OCI-M2 (cell line): ENCODE data around the gene PLIN4.
"Not testable (repeated sequence)": the region's sequence is repeated elsewhere in the genome, so short reads cannot be mapped to it uniquely, and the experiment has no call there.

Source experiments
- DNase-seq: peaks from one replicate; lab custom pipeline; 2025; ENCODE audit not compliant: unreplicated experiment; lab: John Stamatoyannopoulos, UW

PLIN4 gene

DNA sequence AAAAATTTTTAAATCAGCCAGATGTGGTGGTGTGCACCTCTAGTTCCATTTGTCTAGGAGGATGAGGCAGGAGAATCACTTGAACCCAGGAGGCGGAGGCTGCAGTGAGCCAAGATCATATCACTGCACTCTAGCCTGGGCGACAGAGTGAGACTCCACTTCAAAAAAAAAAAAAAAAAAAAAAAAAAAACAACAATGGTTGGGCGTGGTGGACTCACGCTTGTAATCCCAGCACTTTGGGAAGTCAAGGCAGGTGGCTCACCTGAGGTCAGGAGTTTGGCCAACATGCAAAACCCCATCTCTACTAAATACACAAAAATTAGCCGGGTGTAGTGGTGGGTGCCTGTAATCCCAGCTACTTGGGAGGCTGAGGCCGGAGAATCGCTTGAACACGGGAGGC lies 9.1 kb upstream of the PLIN4 start:
- DNase-seq, result not testable (repeated sequence)

DNA sequence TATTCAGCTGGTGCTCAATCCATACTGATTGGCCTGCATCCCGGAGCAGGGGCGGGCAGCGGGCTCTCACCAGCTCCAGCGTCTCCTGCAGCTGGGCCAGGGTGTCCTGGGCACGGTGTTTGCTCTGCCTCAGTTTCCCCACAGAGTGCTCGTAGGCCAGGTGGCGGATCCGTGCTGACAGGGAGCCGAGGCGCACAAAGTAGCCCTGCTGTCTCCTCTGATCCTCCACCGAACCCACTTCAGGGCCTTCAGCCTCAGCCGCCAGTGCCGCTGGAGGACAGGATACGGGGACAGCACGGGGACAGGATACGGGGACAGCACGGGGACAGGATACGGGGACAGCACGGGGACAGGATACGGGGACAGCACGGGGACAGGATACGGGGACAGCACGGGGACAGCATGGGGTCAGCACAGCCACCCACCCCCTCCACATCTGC lies 7.3 kb upstream of the PLIN4 start:
- DNase-seq, result no peak

DNA sequence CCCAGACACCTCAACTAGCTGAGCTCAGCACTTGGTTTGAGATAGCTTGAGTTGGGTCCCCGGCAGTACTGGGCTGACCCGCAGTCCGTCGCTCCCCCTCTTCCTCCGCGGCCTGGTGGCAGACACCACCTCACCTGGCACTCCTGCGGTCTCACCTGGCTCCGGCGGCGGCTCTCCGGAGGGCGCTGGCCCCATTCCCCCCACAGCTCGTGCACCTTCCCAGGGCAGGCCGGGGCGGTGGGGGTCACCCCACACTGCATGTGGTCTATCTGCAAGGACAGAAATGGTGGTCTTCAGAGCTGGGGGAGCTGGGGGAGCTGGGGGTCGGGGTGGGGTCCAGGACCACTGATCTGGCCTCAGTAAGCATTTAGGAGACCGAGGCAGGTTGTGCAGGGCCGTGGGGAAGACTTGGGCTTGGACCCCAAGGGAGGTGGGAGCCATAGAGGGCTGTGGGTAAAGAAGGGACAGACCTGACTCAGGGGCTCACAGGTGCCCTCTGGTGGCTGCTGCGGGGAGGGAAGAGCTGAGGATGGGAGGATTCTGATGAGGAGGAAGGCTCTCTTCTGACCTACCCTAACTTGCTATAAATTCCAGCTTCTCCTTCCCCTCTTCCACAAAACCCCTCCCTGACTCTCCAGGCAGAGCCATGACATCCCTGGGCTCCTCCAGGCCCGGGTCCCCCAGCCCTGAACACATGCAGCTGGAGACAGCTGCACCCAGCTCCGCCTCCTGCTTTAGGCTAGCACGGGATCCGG lies 6.7 kb upstream of the PLIN4 start:
- no peak for DNase-seq

DNA sequence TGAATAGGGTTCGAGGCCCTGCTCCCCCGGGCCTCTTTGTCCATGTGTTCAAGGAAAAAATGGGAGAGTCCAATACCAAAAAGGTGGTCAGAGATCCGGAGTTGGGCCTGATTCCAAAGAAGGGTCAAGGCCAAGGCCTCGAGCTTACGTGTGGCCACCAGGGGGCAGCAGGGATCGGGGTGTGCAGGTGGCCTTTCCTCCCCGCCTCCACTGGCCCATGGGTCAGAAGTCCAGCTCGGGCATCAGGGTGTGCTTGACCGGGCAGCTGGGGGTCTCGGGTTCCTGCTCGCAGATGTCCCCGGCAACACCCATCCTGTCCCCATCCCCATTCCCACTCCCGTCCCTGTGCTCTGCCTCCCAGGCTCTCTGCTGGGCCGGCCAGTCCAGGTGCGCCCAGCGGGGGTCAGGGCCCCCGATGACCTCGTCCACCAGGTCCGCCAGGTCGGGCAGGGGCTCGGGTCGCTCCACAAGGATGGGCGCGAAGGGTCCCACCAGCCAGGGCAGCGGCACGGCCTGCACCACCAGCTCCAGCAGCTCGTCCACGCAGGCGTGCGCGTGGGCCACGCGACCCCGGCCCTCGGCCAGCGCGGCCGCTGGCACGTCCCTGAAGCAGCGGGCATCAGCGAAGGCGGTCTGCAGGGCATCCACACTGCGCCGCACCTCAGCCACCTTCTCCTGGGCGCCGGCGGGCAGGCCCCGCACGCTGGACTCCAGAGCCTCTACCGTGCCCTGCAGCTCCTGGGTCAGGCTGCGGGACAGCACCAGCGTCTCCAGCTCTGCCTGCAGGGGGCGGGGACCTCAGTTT lies 5.2 kb upstream of the PLIN4 start:
- DNase-seq, result no peak

DNA sequence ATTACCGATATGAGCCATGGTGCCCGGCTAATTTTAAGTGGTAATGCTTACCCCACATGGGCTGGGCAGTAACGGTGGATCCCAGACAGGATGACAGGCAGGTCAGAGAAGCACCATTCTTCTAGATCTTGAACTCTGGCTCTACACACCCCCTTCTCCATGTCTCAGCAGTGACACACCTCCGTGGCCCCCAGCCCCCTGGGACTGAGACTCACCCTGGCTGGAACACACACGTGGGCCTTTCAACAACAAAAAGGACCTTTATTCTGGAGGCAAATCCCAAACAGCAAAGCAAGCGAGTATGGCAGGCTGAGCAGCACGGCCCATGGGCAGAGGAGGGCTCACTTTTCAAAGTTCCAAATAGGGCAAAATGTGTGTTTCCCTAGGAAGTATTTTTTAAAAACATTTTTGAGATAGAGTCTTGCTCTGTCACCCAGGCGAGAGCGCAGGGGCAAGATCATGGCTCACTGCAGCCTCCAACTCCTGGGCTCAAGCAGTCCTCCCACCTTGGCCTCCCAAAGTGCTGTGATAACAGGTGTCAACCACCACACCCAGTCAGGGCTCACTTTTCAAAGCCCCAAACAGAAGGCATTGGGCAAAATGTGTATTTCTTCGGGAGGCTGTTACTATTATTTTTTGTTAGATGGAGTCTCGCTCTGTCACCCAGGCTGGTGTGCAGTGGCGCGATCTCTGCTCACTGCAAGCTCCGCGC lies 4.2 kb upstream of the PLIN4 start:
- no peak for DNase-seq

DNA sequence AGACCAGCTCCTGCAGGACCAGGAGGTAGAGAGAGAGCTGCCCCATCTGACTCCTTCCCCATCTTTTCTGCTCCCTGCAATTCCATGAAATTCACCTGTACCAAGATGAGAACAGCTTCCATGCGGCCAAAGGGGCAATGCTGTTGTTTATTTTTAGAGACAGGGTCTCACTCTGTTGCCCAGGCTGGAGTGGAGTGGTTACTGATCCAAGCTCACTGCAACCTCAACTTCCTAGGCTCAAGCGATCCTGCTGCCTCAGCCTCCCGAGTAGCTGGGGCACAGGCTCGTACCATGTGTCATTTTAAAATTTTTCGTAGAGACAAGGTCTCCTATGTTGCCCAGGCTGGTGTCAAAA lies 3.6 kb upstream of the PLIN4 start:
- DNase-seq, result no peak

DNA sequence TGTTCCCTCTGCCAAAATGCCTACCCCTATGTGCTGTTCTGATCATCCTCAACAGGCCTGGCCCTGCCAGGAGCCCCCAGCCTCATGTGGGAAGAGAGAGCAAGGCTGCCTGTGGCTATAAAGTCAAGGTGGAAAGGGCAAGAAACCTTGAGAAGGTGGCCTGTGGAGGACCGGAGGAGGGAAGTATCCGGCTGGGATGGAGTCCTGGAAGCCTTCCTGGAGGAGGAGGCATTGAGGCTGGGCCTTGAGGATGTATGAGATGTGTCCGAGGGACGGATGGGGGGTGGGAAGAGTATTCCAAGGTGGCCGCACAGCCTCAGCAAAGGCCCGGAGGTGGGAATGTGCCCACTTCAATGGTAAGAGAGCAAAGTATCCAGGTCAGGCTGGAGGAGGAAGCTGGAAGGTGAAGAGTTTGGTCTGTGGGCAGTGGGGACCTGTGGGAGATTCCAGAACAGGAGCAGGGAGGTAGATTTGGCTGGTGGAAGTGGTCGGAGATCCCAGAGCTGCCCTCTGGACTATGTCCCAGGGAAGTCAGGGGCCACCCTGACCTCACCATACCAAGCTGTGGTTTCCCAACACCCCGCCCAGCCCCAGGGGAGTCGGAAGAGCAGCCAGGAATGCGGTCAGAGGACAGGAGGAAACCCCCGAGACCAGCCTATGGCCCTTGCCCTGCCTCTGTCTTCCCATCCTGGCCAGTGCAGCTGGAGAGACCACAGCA lies 3.0 kb upstream of the PLIN4 start:
- no peak for DNase-seq

DNA sequence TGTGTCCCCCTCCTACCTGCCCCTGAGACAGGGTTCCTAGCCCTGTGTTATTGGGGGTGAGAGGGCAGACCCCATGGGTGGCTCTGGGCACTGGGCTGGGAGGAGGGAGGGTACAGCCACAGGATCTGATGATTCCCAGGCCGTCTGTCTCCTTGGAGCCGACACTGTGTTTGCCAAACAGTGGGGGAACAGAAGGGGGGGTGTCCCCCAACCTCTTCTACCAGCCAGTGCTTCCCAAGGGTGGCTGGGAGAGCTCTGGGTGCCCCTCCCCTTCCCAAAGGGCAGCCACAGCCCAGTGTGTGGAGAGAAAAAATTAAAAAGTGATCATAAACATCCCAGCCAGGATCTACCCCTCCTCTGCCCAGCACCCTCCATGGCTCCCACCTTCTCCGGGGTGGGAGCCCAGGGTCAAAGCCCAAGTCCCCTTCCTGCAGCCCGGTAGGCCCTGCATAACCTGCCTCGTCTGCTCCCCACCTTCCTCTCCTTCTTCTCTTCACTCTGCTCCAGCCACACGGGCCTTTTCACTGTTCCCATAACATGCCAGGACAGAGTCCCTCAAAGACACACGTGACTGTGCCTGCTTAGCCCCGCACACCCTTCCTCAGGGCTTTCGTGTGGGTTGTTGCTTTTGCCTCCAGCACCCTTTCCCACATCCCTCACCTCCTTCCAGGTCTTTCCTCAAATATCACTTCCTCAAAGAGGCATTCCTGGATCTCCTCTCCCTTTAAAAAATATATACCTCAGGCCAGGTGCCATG lies 1.4 kb upstream of the PLIN4 start:
- no peak for DNase-seq

DNA sequence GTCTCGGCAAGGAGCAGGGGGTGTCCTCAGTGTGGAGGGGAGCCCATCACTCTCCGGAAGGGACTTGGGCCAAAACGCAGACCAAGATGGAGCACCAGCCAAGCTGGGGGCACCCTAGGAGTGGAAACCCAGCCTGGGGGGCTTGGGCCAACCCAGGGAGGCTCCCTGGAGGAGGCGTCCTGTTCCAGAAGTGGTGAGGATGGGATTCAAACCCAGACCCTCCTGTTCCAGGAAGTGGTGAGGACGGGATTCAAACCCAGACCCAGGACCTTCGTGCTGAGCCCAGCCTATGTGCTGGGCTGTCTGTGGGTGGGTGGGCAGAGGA lies 848 bp upstream of the PLIN4 start:
- DNase-seq, result no peak

DNA sequence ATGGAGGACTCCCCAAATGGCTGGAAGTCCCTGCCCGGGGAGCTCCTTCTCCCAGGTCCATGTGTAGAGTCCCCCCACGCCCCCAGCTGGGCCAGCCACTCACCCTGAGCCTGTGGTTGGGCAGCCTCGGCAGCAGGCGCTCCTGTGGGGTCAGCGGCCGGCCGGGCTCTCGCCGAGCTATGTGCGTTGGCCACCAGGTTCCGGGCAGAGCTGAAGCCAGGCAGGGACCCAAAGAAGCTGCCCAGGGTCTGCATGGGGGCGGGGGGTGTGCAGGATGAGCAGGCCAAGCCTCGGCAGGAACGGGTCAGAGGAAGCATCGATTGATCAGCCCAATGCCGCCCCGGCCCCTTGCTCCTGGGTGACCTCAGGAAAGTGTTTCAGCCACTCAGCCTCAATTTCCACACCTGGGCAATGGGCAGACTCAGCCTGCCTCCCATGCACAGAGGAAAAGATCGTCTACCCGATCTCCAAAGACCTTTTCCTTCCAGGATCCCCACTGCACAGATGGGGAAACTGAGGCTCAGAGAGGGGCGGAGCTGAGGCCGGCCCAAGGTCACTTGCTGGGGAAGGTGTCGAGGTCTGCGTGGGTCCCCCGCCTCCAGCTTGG lies 732 bp downstream of the PLIN4 start:
- no peak for DNase-seq

DNA sequence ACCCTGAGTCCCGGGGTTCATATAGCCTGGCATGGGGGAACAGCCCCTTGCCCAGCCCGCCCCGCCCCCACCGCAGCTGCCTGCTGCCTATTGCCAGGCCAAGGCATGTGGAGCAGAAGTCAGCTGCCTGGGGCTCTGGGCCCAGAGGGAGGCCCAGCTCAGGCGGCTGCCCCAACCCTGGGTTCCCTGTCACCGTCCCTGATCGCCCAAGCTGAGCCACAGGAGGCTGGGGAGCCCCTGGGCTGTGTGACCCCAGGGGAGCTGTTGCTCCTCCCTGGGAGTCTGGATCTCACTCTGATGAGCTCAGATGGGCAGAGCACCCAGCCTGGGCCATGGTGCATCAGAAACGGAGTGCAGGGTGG lies 1.4 kb downstream of the PLIN4 start:
- no peak for DNase-seq

DNA sequence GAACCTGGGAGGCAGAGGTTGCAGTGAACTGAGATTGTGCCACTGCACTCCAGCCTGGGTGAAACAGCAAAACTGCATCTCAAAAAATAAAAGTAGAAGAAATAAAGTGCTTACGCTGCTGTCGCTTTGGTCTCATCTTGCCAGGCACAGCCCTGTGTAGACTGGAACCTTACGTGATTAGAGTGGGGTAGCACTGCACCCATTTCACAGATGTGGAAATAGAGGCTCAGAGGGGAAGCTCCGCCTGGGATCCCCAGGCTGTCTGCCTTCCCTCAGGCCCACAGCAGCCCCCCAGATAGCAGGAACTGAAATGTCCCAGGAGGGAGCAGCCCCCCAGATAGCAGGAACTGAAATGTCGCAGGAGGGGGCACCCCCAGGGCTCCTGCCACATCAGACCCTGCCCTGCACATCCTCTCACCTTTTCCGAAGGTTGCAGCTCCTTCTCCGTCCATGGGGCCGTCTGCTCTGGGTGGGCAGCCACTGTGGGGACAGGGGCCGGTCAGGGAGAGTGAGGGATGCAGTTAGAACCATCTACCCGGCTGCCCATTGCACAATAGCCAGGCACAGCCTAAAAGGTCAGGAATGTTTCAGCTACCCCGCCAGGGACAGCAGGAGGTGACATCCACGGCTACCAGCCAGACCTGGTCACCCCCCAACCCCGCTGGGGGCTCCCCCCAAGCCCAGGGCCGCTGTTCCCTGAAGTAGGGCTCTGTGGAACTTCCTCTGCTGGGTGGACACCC lies 1.9 kb downstream of the PLIN4 start:
- no peak for DNase-seq

DNA sequence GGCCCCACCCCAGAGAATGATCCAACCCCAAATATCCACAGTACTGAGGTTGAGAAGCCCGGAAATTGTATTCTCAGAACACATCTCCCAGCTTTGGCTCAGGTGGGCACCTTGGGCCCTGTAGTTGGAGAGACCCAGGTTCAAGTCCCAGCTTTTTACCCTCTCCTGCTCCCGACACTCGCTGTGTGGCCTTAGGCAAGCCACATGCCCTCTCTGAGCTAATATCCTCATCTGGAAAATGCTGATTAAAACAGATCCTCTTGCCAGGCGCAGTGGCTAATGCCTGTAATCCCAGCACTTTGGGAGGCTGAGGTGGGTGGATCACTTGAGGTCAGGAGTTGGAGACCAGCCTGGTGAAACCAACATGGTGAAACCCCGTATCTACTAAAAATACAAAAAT lies 2.6 kb downstream of the PLIN4 start:
- DNase-seq, result no peak

DNA sequence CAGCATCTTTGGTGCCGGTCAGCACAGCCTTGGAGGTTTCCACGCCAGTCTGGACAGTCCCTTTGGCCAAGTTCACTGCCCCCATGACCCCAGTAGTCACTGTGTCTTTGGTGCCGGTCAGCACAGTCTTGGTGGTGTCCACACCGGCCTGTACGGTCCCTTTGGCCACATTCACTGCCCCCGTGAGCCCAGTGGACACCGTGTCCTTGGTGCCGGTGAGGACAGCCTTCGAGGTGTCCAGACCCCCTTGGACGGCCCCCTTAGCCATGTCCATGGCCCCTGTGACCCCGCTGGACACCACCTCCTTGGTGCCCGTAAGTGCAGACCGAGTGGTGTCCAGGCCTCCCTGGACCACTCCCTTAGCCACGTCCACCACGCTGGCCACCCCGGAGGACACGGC lies 5.0 kb downstream of the PLIN4 start:
- no peak for DNase-seq

DNA sequence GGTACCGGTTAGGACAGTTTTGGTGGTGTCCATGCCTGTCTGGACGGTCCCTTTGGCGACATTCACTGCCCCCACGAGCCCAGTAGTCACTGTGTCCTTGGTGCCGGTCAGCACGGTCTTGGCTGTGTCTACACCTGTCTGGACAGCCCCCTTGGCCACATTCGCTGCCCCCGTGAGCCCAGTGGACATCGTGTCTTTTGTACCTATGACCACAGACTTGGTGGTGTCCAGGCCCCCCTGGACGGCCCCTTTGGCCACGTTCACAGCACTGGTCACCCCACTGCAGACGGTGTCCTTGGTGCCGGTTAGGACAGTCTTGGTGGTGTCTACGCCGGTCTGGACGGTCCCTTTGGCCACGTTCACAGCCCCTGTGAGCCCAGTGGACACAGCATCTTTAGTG lies 6.2 kb downstream of the PLIN4 start:
- no peak for DNase-seq

DNA sequence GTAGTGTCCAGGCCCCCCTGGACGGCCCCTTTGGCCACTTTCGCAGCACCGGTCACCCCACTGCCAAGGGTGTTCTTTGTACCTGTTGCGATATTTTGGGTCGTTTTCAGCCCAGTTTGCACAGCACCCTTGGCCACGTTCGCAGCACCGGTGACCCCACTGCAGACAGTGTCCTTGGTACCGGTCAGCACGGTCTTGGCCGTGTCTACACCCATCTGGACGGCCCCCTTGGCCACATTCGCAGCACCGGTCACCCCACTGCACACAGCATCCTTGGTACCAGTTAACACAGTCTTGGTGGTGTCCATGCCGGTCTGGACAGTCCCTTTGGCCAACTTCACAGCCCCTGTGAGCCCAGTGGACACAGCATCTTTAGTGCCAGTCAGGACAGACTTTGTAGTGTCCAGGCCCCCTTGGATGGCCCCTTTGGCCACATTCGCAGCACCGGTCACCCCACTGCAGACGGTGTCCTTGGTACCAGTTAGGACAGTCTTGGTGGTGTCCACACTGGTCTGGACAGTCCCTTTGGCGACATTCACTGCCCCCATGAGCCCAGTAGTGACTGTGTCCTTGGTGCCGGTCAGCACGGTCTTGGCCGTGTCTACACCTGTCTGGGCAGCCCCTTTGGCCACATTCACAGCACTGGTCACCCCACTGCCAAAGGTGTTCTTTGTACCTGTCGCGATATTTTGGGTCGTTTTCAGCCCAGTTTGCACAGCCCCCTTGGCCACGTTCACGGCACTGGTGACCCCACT lies 6.8 kb downstream of the PLIN4 start:
- no peak for DNase-seq

DNA sequence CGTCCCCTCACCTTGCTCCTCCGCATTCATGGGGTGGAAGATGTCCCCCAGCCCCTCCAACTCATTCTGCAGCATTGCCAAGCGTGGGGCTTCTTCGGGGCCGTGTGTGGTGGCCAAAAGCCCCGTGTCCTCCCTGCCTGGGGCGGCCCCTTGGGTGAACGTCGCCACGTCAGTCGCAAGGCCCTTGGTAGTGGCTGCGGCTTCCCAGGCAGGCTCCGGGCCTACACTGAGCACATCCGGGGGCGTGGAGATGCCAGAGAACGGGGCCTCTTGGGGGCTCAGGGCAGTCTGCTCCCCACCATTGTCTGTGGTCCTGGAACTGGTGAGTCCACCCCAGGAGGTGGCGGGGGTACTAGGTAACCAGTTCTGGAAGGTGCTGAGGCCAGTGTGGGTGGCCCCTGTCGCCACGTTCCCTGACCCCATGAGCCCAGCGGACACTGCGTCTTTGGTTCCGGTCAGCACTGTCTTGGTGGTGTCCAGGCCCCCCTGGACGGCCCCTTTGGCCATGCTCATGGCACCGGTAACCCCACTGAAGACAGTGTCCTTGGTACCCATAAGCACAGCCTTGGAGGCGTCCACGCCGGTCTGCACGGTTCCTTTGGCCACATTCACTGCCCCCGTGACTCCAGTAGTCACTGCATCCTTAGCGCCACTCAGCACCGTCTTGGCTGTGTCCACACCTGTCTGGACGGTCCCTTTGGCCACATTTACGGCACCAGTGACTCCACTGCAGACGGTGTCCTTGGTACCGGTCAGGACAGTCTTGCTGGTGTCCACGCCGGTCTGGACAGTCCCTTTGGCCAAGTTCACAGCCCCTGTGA lies 7.6 kb downstream of the PLIN4 start:
- DNase-seq, result no peak

DNA sequence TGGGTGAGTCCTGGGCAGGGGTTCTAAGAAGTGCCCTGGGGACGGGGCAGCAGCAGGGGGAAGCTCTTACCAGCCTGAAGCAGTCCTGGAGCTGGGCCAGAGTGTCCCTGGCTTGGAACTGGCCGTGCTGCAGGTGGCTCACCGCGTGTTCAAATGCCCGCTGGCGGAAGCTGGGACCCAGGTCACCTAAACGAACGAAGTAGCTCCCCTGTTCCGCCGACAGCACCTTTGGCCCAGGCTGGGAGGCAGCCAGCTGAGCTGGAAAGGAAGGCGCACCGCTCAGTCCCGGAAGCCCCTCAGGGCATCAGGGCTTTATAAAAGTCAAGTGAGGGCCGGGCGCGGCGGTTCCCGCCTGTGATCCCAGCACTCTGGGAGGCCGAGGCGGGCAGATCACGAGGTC lies 9.6 kb downstream of the PLIN4 start:
- no peak for DNase-seq
